ENCODE results near the gene TLE7. TPM values are rescaled to one million over a fixed set of nuclear protein-coding genes. Genes with fewer than 3 reads are reported as not detected.

The TLE7 gene
- total and polyA plus RNA-seq, 2 of the 8 experiments (the other 6 are each of a cell fraction or from before 2014, with no cell fraction given), result 0.03 TPM; not detected in 1

- Histone ChIP-seq H3K4me1 (replicated peaks in 1 of 4; ENCODE audit: control insufficient read depth in 3 of 4, insufficient read depth in 4 of 4, low read length in 3 of 4) (peaks cover 0 to 4% (median 0%) of the 10 kb centered on the region in 4 experiments; a peak in 2 of 7 replicates), H3K36me3 (ENCODE audit: control insufficient read depth in 2 of 4, insufficient read depth in 4 of 4, low read length in 3 of 4) (no peaks in the 10 kb centered on the region), H3K4ac (replicated peaks; ENCODE audit: insufficient read length, low read depth, low read length) (no peak overlapping the region), H3K56ac (replicated peaks; ENCODE audit: insufficient read length, low read depth, low read length) (no peak overlapping the region), H3K79me1 (ENCODE audit: low read depth, low read length) (no peaks in the 10 kb centered on the region), H4K5ac (ENCODE audit: insufficient read length, low read depth, low read length) (no peak overlapping the region), H3K18ac (ENCODE audit: extremely low read depth, low read length) (no peak overlapping the region), H2BK15ac (ENCODE audit: low read length) (no peak overlapping the region), H3K27me3 (replicated peaks in 1 of 4; ENCODE audit: control insufficient read depth in 3 of 4, extremely low read depth in 1 of 4, insufficient read depth in 3 of 4, low read length in 3 of 4) (peaks cover 0 to 2% (median under 1%) of the 10 kb centered on the region in 4 experiments; a peak in 1 of 7 replicates), H3K9ac (replicated peaks in 1 of 4; ENCODE audit: extremely low read depth in 1 of 4, low read depth in 3 of 4, low read length in 3 of 4) (no peak overlapping the region), H3K27ac (ENCODE audit: low read depth, low read length) (no peak overlapping the region), H3K23ac (ENCODE audit: insufficient read length) (no peak overlapping the region), H3K14ac (ENCODE audit: insufficient read length) (no peak overlapping the region), H2BK12ac (ENCODE audit: low read depth, low read length) (no peak overlapping the region), H3K9me3 (ENCODE audit: insufficient read depth in 2 of 2, low read depth in 1 of 2, low read length in 1 of 2) (no peaks in the 10 kb centered on the region), H4K91ac (replicated peaks; ENCODE audit: insufficient read length, low read length) (no peak overlapping the region), H3K4me2 (ENCODE audit: insufficient read depth in 1 of 2, low read depth in 2 of 2, low read length in 2 of 2) (no peak overlapping the region; a peak in 1 of 4 replicates), H2BK5ac (ENCODE audit: low read depth, low read length) (no peak overlapping the region), H3K4me3 (ENCODE audit: extremely low read depth in 1 of 4, insufficient read depth in 2 of 4, low read depth in 3 of 4, low read length in 4 of 4) (no peak overlapping the region), H2AK5ac (ENCODE audit: low read depth, low read length) (no peak overlapping the region), H3K23me2 (ENCODE audit: low read depth, low read length) (peaks cover 2% of the 10 kb centered on the region), H4K20me1 (replicated peaks in 1 of 2; ENCODE audit: control insufficient read depth in 1 of 2, insufficient read depth in 2 of 2, low read length in 2 of 2) (no peaks in the 10 kb centered on the region), H2AFZ (ENCODE audit: low read length) (0 out of 2 replicates have a peak overlapping the region, but pooled peaks have one; percentile 89), H2BK120ac (replicated peaks; ENCODE audit: low read depth, low read length) (no peak overlapping the region), H4K8ac (ENCODE audit: extremely low read depth, insufficient read depth, low read length) (no peak overlapping the region), H3K79me2 (ENCODE audit: control insufficient read depth in 1 of 2, insufficient read depth in 2 of 2, low read length in 2 of 2) (no peaks in the 10 kb centered on the region), H2BK20ac (ENCODE audit: low read length) (no peak overlapping the region)
- CTCF ChIA-PET (ENCODE audit: partially characterized antibody), result interaction anchor here (0.6 to 6.3 kb wide), 43 partner anchors 10 to 642 kb away, joined by 3 to 99 read pairs (median 6); partner anchors contain the start of genes CALB2, CHST4 and ZNF19
- FAIRE-seq (no peak), DNase-seq (ENCODE audit: low read depth in 1 of 2, low spot score in 2 of 2) (no peak)
- TF ChIP-seq TBP (IDR thresholded peaks at IDR 0.05; ENCODE audit: low read depth, low read length) (no peak), POLR2A (IDR thresholded peaks at IDR 0.05; ENCODE audit: control extremely low read depth in 1 of 2, low read depth in 2 of 2, low read length in 2 of 2) (no peak), RBBP5 (IDR thresholded peaks at IDR 0.05; ENCODE audit: borderline replicate concordance, low read depth, low read length) (no peak), MAFK (IDR thresholded peaks at IDR 0.05; ENCODE audit: low read depth, low read length) (no peak), POLR2AphosphoS5 (IDR thresholded peaks at IDR 0.05; ENCODE audit: low read depth, low read length) (no peak)
- POLR2A ChIA-PET (ENCODE audit: partially characterized antibody), result interaction anchor here (0.6 to 1.2 kb wide), 4 partner anchors 9 to 55 kb away, joined by 3 to 4 read pairs (median 3); partner anchors contain the start of gene CALB2
- WGBS, 2 experiments (ENCODE audit: extremely low coverage in 1 of 2, insufficient coverage in 1 of 2, insufficient read length in 1 of 2, insufficient replicate concordance in 2 of 2, low coverage in 1 of 2, low lambda C conversion rate in 2 of 2, missing lambda C conversion rate in 1 of 2), result 84% methylated on average over 4 of the region's 4 CpGs; no CpG with 5 or more reads in 1 of the 2 experiments
Observed at GRCh38 chr16:71413341-71413740, 28.5 kb downstream of the TLE7 start.
